ENCODE data around the gene FKBP3.

DNA sequence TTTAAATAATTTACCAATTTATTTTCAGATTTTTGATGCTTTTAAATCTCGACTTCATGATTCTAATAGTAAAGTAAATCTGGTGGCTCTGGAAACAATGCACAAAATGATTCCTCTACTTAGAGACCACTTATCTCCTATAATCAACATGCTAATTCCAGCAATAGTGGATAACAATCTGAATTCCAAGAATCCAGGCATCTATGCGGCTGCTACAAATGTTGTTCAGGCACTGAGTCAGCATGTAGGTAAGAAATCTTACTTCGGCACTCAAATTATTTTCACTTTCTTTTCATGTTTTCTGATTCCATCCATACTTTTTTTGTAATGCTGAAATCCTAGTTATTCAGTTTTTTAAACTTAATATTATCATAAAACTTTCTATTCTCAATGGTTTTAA lies 65.9 kb downstream of the FKBP3 start:
- TF ChIP-seq CTCF (IDR thresholded peaks at IDR 0.05; ENCODE audit: poor library complexity) = no peak
- TF ChIP-seq EZH2 (IDR thresholded peaks at IDR 0.05; ENCODE audit: borderline replicate concordance) = no peak
